ENCODE results near the gene LRRC46. TPM values are rescaled to one million over a fixed set of nuclear protein-coding genes. Genes with fewer than 3 reads are reported as not detected.
A peak's percentile ranks its signal among the peaks of the same experiment; 100 is the strongest.

The LRRC46 gene
- total and polyA plus RNA-seq, 2 of the 13 experiments (the other 11 are each of a cell fraction or from before 2014, with no cell fraction given): 0.09 TPM

GRCh38 chr17:47840001-47840741 lies 8.7 kb downstream of the LRRC46 start (continued):
- TF ChIP-seq ZNF580 (CRISPR knock-in tag; IDR thresholded peaks at IDR 0.05; ENCODE audit: borderline replicate concordance, low read depth): no peak
- TF ChIP-seq KLF11 (CRISPR knock-in tag; IDR thresholded peaks at IDR 0.05): no peak
- no peak for TF ChIP-seq PATZ1 (CRISPR knock-in tag; IDR thresholded peaks at IDR 0.05)
- no peak for TF ChIP-seq ZNF761 (CRISPR knock-in tag; conservative IDR thresholded peaks at IDR 0.05)
- no peak for TF ChIP-seq TCF7 (IDR thresholded peaks at IDR 0.05; ENCODE audit: low read depth)
- no peak for TF ChIP-seq PAWR (CRISPR knock-in tag; IDR thresholded peaks at IDR 0.05; ENCODE audit: borderline replicate concordance)
- TF ChIP-seq UBTF (CRISPR knock-in tag; IDR thresholded peaks at IDR 0.05): no peak; the same call in 1 of the 2 replicates
- no peak for TF ChIP-seq PHF20 (CRISPR knock-in tag; IDR thresholded peaks at IDR 0.05)
- no peak for TF ChIP-seq SNRNP70 (IDR thresholded peaks at IDR 0.05; ENCODE audit: low read depth, low read length)
- TF ChIP-seq ZNF607 (CRISPR knock-in tag; IDR thresholded peaks at IDR 0.05; ENCODE audit: borderline replicate concordance): no peak
- TF ChIP-seq ZNF569 (CRISPR knock-in tag; IDR thresholded peaks at IDR 0.05; ENCODE audit: borderline replicate concordance): no peak
- TF ChIP-seq ZNF839 (CRISPR knock-in tag; IDR thresholded peaks at IDR 0.05; ENCODE audit: borderline replicate concordance): peak; percentile 11; the same call in 1 of the 2 replicates
- no peak for TF ChIP-seq ZNF616 (CRISPR knock-in tag; IDR thresholded peaks at IDR 0.05; ENCODE audit: low read depth)
- TF ChIP-seq DMAP1 (CRISPR knock-in tag; IDR thresholded peaks at IDR 0.05): no peak
- no peak for TF ChIP-seq ZNF343 (CRISPR knock-in tag; IDR thresholded peaks at IDR 0.05)
- TF ChIP-seq ZNF781 (CRISPR knock-in tag; IDR thresholded peaks at IDR 0.05; ENCODE audit: borderline replicate concordance, not compliant biosample characterization): no peak
- TF ChIP-seq ZNF766 (CRISPR knock-in tag; IDR thresholded peaks at IDR 0.05; ENCODE audit: borderline replicate concordance): no peak
- TF ChIP-seq ZNF609 (CRISPR knock-in tag; IDR thresholded peaks at IDR 0.05; ENCODE audit: borderline replicate concordance): no peak; the same call in 1 of the 2 replicates
- no peak for TF ChIP-seq ELF1 (CRISPR knock-in tag; IDR thresholded peaks at IDR 0.05)
- no peak for TF ChIP-seq GLI4 (CRISPR knock-in tag; IDR thresholded peaks at IDR 0.05; ENCODE audit: borderline replicate concordance)

Data from HepG2 (cell line).